ENCODE results near the gene TNFSF10.
A peak's percentile ranks its signal among the peaks of the same experiment; 100 is the strongest.
"Not testable (repeated sequence)": the region's sequence is repeated elsewhere in the genome, so short reads cannot be mapped to it uniquely, and the experiment has no call there.

Gene TNFSF10

GRCh38 chr3:172518929-172519640 lies 4.1 kb downstream of the TNFSF10 start:
- FAIRE-seq: no peak
- DNase-seq (ENCODE audit: insufficient read length, low spot score): no peak

- DNase-seq (ENCODE audit: insufficient read length, low spot score) (no peak), FAIRE-seq (no peak)
Measured at GRCh38 chr3:172517859-172518466, 5.3 kb downstream of the TNFSF10 start.

GRCh38 chr3:172516318-172517214 lies 6.7 kb downstream of the TNFSF10 start:
- DNase-seq (ENCODE audit: insufficient read length, low spot score) (no peak), FAIRE-seq (no peak)

- FAIRE-seq (no peak), DNase-seq (ENCODE audit: insufficient read length, low spot score) (no peak)
Measured at GRCh38 chr3:172515130-172515918, 7.9 kb downstream of the TNFSF10 start.

- FAIRE-seq (no peak), DNase-seq (ENCODE audit: insufficient read length, low spot score) (no peak)
Measured at GRCh38 chr3:172514678-172515077, 8.6 kb downstream of the TNFSF10 start.

GRCh38 chr3:172513488-172513887 lies 9.7 kb downstream of the TNFSF10 start:
- DNase-seq (ENCODE audit: insufficient read length, low spot score) (no peak), FAIRE-seq (no peak)

GRCh38 chr3:172511783-172512762 lies 11.2 kb downstream of the TNFSF10 start:
- no peak for FAIRE-seq
- no peak for DNase-seq (ENCODE audit: insufficient read length, low spot score)

- no peak for DNase-seq (ENCODE audit: insufficient read length, low spot score)
- FAIRE-seq: no peak
Measured at GRCh38 chr3:172506094-172506493, 17.1 kb downstream of the TNFSF10 start.

GRCh38 chr3:172501540-172501939 lies 21.7 kb downstream of the TNFSF10 start:
- DNase-seq (ENCODE audit: insufficient read length, low spot score) (no peak), FAIRE-seq (no peak)

- peak; percentile 53 for DNase-seq (ENCODE audit: insufficient read length, low spot score)
- not testable (repeated sequence) for FAIRE-seq
Measured at GRCh38 chr3:172490198-172490669, 33.0 kb downstream of the TNFSF10 start.

GRCh38 chr3:172478116-172478515 lies 45.1 kb downstream of the TNFSF10 start:
- no peak for FAIRE-seq
- no peak for DNase-seq (ENCODE audit: insufficient read length, low spot score)

GRCh38 chr3:172476347-172476746 lies 46.9 kb downstream of the TNFSF10 start:
- FAIRE-seq (no peak), DNase-seq (ENCODE audit: insufficient read length, low spot score) (no peak)

- FAIRE-seq: no peak
- no peak for DNase-seq (ENCODE audit: insufficient read length, low spot score)
Measured at GRCh38 chr3:172475703-172476102, 47.5 kb downstream of the TNFSF10 start.

- no peak for DNase-seq (ENCODE audit: insufficient read length, low spot score)
- FAIRE-seq: no peak
Measured at GRCh38 chr3:172471903-172472302, 51.3 kb downstream of the TNFSF10 start.

- DNase-seq (ENCODE audit: insufficient read length, low spot score) (no peak), FAIRE-seq (no peak)
Measured at GRCh38 chr3:172470588-172470987, 52.6 kb downstream of the TNFSF10 start.

GRCh38 chr3:172467170-172467824 lies 55.9 kb downstream of the TNFSF10 start:
- DNase-seq (ENCODE audit: insufficient read length, low spot score) (peak; percentile 79), FAIRE-seq (peak; percentile 72)

GRCh38 chr3:172466553-172467130 lies 56.6 kb downstream of the TNFSF10 start:
- DNase-seq (ENCODE audit: insufficient read length, low spot score) (peak; percentile 31), FAIRE-seq (no peak)

GRCh38 chr3:172465281-172465680 lies 57.9 kb downstream of the TNFSF10 start:
- no peak for DNase-seq (ENCODE audit: insufficient read length, low spot score)
- FAIRE-seq: no peak
